Natural killer cell (primary cell): ENCODE results near the gene CRB2. TPM values are rescaled to one million over a fixed set of nuclear protein-coding genes. Genes with fewer than 3 reads are reported as not detected.

Source experiments
- ATAC-seq, 3 donors: fragments of 150-1000 bp in 2 of 3; fragments of 200-7000 bp in 1 of 3; cut with Tn5 transposase; 1 replicate in 1 of 3; 2 replicates in 2 of 3; pipeline ENCODE4 v1.10.0; 2021; ENCODE audit warnings: mild to moderate bottlenecking in 2 of 3, moderate library complexity in 2 of 3
- DNase-seq, 2 donors: peaks; one replicate each; pipeline versions ENCODE4 v3.0.0 to v3.0.0-alpha.2; 2013 to 2021; ENCODE audit warnings: mixed read lengths in 1 of 2
- H3K27ac ChIP-seq: one replicate; pipeline ENCODE4 v1.5.1; 2013; ENCODE audit warnings: mild to moderate bottlenecking, low read length
- H3K27me3 ChIP-seq: one replicate; pipeline ENCODE4 v1.6.1; 2013; ENCODE audit warnings: low read length; ENCODE audit not compliant: control insufficient read depth, insufficient read depth
- H3K36me3 ChIP-seq: one replicate; pipeline ENCODE4 v1.6.1; 2013; ENCODE audit warnings: low read length; ENCODE audit not compliant: control insufficient read depth, insufficient read depth
- H3K4me1 ChIP-seq: one replicate; pipeline ENCODE4 v1.6.1; 2013; ENCODE audit warnings: low read length; ENCODE audit not compliant: control insufficient read depth, insufficient read depth
- H3K4me3 ChIP-seq: one replicate; pipeline ENCODE4 v1.5.1; 2013; ENCODE audit warnings: low read length
- H3K9me3 ChIP-seq: one replicate; pipeline ENCODE4 v1.6.1; 2013; ENCODE audit warnings: low read length; ENCODE audit not compliant: control insufficient read depth, insufficient read depth
- H3K27ac Mint-ChIP-seq, 2 donors: one replicate each; pipeline ENCODE4 v1.8.0; 2022; ENCODE audit warnings: mild to moderate bottlenecking in 2 of 2, mixed read lengths in 2 of 2, moderate library complexity in 1 of 2
- H3K27me3 Mint-ChIP-seq, 2 donors: one replicate each; pipeline ENCODE4 v1.8.0; 2022; ENCODE audit warnings: low read depth in 2 of 2, mixed read lengths in 2 of 2
- H3K36me3 Mint-ChIP-seq: one replicate; pipeline ENCODE4 v1.8.0; 2022; ENCODE audit warnings: mixed read lengths
- H3K4me1 Mint-ChIP-seq, 2 donors: one replicate each; pipeline ENCODE4 v1.8.0; 2022; ENCODE audit warnings: mixed read lengths in 2 of 2
- H3K4me3 Mint-ChIP-seq: one replicate; pipeline ENCODE4 v1.8.0; 2022; ENCODE audit warnings: mild to moderate bottlenecking, moderate library complexity, mixed read lengths
- H3K9me3 Mint-ChIP-seq, 2 donors: one replicate each; pipeline ENCODE4 v1.8.0; 2022; ENCODE audit warnings: mixed read lengths in 2 of 2
- WGBS: methylation state at CpG from one replicate; pipeline ENCODE4 v1.1.7; 2013; ENCODE audit warnings: missing lambda C conversion rate; ENCODE audit not compliant: insufficient coverage; 5-methylcytosine and 5-hydroxymethylcytosine counted together
- intact Hi-C: fragments of 100-400 bp; cut with micrococcal nuclease; formaldehyde crosslinking; loops from one replicate; pipeline ENCODE4 v1.14.2; 2022
- total RNA-seq, 4 donors: library from RNA; stranded (reverse); fragments of 120-200 nt in 1 of 4; gene quantifications; one replicate each; pipeline versions ENCODE4 v1.2.3 to v1.2.4, GENCODE V29; 2013 to 2022
- TF ChIP-seq, protein P1 (sequence below): fragments of 200-600 bp; IDR thresholded peaks from one replicate; pipeline ENCODE4 v1.8.0; 2022; ENCODE audit warnings: antibody characterized with exemption

The CRB2 gene
- total RNA-seq, 3 donors from 2014 or later (not counting 1 experiment from before 2014, with no cell fraction given) = not detected

DNA sequence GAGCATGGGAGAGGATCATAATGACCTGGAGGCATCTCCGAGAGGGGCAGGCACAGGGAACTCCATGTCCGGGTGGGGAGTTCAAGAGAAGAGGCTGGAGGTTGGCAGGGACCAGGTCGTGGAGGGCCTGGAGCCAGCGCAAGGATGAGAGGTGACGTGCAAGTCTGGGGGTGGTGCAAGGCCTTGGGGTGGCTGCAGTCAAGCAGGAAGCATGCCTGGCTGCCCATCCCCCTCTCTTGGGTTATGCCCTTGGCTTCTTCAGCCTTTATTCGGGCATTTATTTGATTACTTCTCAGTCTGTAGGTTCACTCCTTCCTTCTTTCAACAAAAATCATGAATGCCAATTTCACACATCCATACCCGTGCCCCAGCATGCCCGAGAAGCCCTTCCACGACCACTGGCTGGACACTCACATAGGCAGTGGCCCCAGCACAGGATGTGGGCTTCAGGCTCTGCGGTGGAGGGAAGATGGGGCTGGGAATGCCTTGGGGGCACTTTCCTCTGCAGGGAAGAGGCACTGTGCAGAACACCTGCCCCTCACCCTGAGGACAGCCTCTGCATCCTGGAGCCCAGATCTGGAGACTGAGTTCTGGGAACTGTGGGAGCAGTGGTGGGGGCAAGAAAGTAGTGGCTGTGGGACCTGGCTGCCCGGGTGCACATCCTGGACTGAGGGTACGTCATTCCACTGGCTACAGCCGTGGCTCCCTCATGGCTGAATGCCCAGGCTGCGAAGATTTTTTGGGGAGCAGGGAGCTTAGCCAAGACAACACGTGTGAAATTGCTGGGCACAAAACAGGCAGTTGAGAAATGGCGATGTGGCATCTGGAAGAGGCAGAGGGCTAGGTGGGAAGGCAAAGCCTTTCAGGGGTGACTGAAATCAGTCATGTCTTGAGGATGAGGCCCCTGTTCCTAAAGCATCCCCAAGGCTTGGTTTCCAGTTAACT, 38.6 kb downstream of the CRB2 start:
- Histone ChIP-seq H3K36me3 (no peaks in the 10 kb centered on the region), H3K4me1 (no peaks in the 10 kb centered on the region), H3K4me3 (no peak overlapping the region), H3K9me3 (peaks cover 2% of the 10 kb centered on the region), H3K27me3 (no peaks in the 10 kb centered on the region), H3K27ac (no peak overlapping the region)
- intact Hi-C loops = no loop called here
- H3K27me3 Mint-ChIP-seq = no peaks in the 10 kb centered on the region
- peaks cover 0 to 5% of the 10 kb centered on the region in 2 donors for H3K9me3 Mint-ChIP-seq
- TF ChIP-seq, protein P1, sequence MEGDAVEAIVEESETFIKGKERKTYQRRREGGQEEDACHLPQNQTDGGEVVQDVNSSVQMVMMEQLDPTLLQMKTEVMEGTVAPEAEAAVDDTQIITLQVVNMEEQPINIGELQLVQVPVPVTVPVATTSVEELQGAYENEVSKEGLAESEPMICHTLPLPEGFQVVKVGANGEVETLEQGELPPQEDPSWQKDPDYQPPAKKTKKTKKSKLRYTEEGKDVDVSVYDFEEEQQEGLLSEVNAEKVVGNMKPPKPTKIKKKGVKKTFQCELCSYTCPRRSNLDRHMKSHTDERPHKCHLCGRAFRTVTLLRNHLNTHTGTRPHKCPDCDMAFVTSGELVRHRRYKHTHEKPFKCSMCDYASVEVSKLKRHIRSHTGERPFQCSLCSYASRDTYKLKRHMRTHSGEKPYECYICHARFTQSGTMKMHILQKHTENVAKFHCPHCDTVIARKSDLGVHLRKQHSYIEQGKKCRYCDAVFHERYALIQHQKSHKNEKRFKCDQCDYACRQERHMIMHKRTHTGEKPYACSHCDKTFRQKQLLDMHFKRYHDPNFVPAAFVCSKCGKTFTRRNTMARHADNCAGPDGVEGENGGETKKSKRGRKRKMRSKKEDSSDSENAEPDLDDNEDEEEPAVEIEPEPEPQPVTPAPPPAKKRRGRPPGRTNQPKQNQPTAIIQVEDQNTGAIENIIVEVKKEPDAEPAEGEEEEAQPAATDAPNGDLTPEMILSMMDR = no peak
- DNase-seq (no peak), ATAC-seq (no peak)
- H3K4me3 Mint-ChIP-seq = no peak overlapping the region
- no peaks in the 10 kb centered on the region for H3K36me3 Mint-ChIP-seq
- no peak overlapping the region for H3K27ac Mint-ChIP-seq
- H3K4me1 Mint-ChIP-seq = no peaks in the 10 kb centered on the region
- 88% methylated on average over 16 of the region's 16 CpGs for WGBS

DNA sequence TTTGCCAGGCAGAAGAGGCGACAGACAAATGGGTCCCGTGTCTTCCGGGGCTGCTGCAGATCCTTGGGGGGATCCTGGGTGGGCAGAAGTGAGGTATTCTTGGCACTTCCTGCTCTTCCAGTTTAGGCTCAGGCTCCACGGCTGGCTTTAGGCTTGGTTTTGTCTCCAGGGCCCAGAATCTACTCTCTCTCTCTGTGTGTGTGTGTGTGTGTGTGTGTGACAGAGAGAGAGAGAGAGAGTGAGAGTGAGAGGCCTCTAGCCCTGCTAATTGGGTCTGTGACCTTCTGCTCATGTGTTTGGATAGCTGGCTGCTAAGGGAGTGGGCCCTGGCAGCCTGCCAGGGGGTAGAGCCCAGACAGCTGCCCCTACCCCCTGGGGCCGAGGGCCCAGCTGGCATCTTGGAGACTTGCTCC, 39.3 kb downstream of the CRB2 start:
- H3K27me3 ChIP-seq = no peaks in the 10 kb centered on the region
- no peaks in the 10 kb centered on the region for H3K36me3 Mint-ChIP-seq
- no peak overlapping the region for H3K4me3 ChIP-seq
- ATAC-seq (no peak), DNase-seq (no peak)
- no peaks in the 10 kb centered on the region for H3K36me3 ChIP-seq
- no peaks in the 10 kb centered on the region for H3K4me1 Mint-ChIP-seq
- no peak overlapping the region for H3K27ac Mint-ChIP-seq
- no peaks in the 10 kb centered on the region for H3K27me3 Mint-ChIP-seq
- H3K4me3 Mint-ChIP-seq = no peak overlapping the region
- intact Hi-C loops = no loop called here
- TF ChIP-seq, protein P1 = no peak
- whole genome bisulfite sequencing = 77% methylated on average over 5 of the region's 5 CpGs
- H3K4me1 ChIP-seq = no peaks in the 10 kb centered on the region
- no peak overlapping the region for H3K27ac ChIP-seq
- peaks cover 2% of the 10 kb centered on the region for H3K9me3 ChIP-seq
- peaks cover 0 to 5% of the 10 kb centered on the region in 2 donors for H3K9me3 Mint-ChIP-seq

DNA sequence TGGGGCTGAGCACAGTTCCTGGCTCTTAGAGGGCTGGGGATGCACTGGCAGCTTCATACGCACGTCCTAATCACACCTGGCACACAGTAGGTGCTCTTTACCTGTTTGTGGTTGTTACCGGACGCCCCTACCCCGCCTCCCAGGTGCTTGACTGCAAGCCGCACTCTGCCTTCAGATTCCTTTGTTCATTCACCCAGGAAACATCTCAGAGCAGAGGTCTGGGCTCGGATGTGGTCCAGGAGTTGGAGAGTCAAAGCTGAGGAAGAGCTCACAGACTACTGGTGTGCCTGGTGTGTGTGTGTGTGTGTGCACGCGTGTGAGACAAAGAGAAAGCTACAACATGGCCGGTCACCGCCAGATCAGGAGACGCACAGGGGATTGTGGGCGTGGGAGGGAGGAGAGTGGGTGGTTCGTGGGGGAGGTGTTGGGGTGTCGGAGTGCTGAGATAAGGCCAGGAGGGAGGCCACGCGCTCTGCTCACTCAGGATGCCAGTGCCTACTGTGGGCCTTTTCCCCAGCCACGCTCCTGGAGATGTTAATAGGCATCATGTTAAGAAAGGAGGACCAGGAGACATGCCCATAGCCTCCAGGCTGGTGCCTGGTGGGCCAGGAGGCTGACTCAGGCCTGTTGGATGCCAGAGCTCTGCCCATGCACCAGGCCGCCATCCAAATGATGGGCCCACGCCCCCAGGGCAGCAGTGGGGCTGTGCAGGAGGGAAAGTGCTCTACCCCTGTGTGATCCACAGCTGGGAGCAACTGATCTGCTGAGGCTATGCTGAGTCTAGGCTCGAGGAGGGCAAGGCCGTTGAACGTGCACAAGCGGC, 39.9 kb downstream of the CRB2 start:
- TF ChIP-seq, protein P1 = no peak
- H3K4me1 ChIP-seq = no peaks in the 10 kb centered on the region
- intact Hi-C loops = no loop called here
- ATAC-seq (no peak), DNase-seq (no peak)
- H3K9me3 ChIP-seq = peaks cover 2% of the 10 kb centered on the region
- no peak overlapping the region for H3K27ac ChIP-seq
- no peak overlapping the region for H3K4me3 ChIP-seq
- Mint-ChIP-seq H3K27me3 (no peaks in the 10 kb centered on the region), H3K4me1 (no peaks in the 10 kb centered on the region), H3K9me3 (peaks cover 0 to 5% of the 10 kb centered on the region in 2 donors), H3K36me3 (no peaks in the 10 kb centered on the region), H3K4me3 (no peak overlapping the region), H3K27ac (no peak overlapping the region)
- H3K36me3 ChIP-seq = no peaks in the 10 kb centered on the region
- no peaks in the 10 kb centered on the region for H3K27me3 ChIP-seq
- 90% methylated on average over 24 of the region's 24 CpGs for WGBS
